T-helper 22 cell (primary cell): ENCODE results near the gene SYVN1.
A peak's percentile ranks its signal among the peaks of the same experiment; 100 is the strongest.
"Not testable (repeated sequence)": the region's sequence is repeated elsewhere in the genome, so short reads cannot be mapped to it uniquely, and the experiment has no call there.

Experiments
- DNase-seq: peaks from one replicate; pipeline ENCODE4 v3.0.0-alpha.2; 2020; ENCODE audit warnings: low read depth

The SYVN1 gene

GRCh38 chr11:65151331-65151899 lies 17.1 kb upstream of the SYVN1 start:
- DNase-seq, result no peak

DNA sequence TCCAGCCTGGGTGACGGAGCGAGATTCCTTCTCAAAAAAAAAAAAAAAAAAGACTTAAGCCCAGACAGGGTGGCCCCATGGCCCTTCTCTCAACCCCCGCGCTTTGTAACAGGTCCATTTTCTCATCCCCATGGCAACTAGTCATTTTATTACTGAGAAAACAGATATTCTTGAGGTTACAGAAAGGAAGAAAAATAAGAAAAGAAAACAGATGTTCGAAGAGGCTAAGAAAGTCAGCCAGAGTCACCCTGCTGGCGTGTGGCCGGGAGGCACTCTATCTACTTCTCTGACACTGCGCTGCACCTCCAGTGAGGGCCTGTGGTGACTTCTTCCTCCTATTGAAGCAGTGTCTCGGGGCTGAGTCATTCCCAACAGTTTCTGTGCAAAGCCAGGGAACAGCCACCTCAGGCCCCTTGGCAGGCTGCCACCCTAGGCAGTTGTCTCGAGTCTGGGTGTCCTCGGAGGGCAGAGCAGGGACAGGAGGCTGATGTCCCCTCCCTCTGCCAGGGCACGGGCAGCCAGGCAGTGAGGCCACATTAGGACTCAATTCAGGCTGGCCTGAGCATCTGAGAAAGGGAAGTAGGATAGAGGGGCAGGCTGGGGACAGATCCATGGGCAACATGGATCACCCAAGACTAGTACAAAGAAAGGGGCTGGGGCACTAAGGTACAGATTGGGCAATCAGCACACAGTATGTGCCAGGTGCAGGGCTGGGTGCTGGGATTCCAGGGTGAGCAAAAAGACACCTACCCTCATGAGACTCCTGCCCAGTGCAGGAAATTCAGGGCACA lies 16.4 kb upstream of the SYVN1 start:
- no peak for DNase-seq

- DNase-seq, result not testable (repeated sequence)
Measured at GRCh38 chr11:65150131-65150508, 15.8 kb upstream of the SYVN1 start.

GRCh38 chr11:65148657-65149056 lies 14.3 kb upstream of the SYVN1 start:
- no peak for DNase-seq

GRCh38 chr11:65147352-65148075 lies 13.2 kb upstream of the SYVN1 start:
- DNase-seq, result no peak

DNA sequence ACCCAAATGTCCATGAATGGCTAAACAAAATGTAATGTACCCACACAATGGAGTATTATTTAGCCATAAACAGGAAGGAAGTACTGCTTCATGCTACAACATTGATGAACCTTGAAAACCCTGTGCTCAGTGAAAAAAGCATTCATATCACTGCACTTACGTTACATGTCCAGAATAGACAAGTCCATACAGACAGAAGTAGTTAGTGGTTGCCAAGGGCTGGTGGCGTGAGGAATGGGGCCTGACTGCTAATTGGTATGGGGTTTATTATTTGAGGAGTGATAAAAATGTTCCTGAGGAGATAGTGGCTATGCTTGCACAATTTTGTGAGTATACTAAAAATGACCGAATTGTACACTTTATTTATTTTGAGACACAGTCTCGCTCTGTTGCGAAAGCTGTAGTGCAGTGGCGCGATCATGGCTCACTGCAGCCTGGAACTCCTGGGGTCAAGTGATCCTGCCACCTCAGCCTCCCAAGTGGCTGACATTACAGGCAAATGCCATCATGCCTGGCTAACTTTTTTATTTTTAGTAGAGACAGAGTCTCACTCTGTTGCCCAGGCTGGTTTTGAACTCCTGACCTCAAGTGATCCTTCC lies 7.7 kb upstream of the SYVN1 start:
- no peak for DNase-seq

DNA sequence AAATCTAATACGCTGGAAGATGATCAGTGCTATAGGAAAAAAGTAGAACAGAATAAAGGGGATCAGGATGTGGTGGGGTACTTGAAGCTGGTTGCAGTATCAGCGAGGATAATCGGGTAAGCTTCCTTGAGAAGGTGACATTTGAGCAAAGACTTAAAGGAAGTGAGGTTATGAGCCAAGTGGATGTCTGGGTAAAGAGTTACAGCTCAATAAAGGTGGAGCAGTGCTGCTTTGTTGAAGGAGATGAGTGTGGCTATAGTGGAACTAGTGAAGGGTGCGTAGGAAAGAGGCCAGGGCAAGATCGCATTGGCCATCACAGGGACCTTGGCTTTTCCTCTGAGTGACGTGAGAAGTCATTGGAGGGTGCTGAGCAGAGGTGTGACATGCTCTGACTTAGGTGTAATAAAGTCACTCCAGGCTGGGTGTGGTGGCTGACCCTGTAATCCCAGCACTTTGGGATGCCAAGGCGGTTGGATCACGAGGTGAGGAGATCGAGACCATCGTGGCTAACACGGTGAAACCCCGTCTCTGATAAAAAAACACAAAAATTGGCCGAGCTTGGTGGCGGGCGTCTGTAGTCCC lies 2.3 kb upstream of the SYVN1 start:
- no peak for DNase-seq

DNA sequence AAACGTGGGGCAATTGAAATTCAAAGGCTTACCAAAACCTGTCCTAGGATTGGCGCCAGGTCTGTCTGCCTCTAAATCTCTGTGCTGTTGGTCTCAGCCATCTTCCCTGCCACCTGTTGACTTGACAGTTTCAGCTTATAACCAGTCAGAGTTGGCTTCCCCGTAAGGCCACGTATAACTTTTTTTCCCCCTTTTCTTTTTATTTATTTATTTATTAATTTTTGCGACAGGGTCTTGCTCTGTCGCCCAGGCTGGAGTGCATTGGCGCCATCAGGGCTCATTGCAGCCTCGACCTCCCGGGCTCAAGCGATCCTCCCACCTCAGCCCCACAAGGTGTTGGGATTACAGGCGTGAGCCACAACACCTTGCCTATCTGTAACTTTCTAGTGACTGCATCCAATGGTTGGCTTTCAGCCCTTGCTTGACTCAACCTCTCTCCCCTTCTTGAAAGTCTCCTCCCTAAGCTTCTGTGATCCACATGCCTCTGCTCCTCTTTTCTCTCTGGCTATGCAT lies 1.4 kb upstream of the SYVN1 start:
- no peak for DNase-seq

DNA sequence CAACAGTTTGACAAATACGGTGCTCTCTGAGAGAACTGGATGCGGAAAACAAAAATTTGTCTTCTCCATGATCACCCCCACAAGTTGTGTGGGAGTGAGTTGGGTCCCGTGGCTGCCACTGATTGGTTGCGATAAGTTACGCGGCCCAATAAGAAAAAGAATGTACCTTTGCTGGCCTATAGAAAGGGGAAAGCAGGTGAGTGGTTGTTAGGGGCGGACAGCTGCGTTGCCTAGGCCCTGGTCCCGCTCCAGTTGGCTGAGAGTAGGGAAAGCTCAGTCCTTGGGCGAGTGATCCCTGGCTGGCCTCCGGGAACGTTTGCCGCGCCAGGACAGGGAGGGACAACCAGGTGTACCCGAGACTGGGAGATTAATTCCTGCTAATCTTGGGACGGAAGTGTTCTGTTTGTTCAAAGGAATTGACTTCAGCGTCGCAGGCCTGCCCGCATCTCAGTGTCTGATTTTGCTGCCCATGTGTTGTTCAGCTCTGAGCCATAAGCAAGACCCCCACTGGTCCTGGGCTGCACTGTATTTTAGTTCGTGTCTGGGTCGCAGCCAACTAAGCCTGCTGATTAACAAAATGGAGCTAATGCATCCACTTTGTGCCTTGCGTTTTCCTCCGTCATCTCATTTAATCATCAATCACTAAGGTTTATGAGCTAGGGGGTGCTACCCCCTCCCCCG lies 773 bp upstream of the SYVN1 start:
- peak; percentile 80 for DNase-seq

DNA sequence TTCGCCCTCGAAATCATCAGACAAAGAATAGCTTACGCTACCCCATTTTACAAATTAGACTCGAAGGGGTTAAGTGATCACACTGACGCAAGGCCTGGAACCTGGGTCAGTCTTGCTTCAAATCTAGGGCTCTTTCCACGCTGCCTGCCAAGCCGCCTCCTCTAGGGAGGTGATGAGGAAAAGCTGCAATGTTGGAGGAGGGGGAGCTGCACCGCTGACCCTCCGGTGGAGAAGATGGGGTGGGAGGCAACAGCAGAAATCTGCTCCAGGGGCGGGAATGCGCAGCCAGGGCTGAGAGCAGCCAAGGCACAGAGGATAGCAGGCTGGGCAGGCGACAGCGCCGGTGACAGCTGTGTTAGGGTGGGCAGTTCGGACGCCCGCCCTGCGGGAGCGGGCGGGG lies 595 bp downstream of the SYVN1 start:
- no peak for DNase-seq

GRCh38 chr11:65132988-65133700 lies 1.2 kb downstream of the SYVN1 start:
- DNase-seq, result no peak

DNA sequence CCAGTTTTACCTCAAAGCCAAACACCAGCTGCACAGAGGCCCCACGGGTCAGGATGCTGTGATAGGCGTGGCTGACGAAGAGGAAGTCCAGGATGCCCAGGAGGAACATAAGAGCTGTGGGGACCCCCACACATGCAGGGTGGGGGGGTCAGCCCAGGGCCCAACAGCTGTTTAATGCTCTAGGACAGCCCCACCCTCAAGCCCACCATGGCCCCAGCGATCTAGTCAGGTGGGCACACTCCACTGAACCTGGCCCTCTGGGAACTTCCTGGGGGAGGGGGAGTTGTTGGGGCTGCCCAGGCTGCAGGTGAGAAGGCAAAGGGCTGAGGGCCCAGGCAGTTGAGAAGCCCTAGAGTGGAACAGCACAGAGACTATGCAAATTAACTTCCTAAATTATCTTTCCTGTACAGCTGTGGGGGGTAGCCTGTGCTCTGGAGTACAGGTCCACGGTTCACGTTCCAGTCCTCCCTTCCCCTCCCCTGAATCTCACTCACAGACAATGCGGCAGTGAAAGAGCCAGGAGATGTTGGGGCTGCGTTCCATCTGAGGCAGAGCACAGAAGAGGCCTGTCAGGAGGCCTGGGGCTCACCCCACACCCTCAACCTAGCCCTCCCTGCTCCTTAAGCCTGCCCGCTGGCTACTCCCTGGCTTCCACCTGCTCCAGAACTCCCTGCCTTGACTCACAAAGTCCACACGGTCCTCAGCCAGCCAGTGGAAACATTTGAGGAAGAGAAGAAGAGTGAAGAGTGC lies 1.9 kb downstream of the SYVN1 start:
- DNase-seq, result no peak

- no peak for DNase-seq
Measured at GRCh38 chr11:65131895-65132237, 2.5 kb downstream of the SYVN1 start.

- no peak for DNase-seq
Measured at GRCh38 chr11:65131417-65131776, 2.9 kb downstream of the SYVN1 start.

DNA sequence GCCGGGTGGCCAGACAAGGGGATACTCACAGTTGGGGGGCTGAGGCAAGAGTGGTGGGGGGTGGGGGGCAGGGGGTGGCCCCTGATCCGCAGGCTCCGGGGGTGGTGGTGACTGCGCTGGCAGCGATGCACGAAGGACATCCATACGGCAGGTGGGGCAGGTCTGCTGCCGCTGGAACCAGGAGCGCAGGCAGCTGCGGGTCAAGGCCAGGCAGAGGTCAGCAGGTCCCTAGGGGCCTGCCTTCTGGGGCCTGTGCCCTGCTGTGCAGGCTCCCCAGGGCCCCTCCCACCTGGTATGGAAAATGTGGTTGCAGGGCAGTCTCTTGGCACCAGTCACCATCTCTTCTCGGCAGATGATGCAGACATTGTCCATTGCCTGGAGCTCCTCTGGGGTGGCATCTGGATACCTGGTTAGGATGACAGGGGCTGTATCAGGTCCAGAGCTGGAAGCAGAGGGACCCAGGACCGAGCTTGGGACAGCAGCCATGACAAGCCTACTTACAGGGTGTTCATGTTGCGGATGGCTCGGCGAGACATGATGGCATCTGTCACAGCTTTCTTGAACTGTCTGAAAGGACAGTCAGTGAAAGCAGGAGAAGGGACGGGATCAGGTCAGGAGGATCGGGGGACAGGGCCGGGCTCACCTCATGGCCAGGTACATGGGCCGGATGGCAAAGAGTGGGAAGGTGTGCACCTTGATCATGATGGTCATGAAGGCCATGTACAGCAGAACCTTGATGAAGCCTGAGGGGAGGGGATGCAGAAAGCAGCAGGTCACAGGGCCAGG lies 3.5 kb downstream of the SYVN1 start:
- no peak for DNase-seq

DNA sequence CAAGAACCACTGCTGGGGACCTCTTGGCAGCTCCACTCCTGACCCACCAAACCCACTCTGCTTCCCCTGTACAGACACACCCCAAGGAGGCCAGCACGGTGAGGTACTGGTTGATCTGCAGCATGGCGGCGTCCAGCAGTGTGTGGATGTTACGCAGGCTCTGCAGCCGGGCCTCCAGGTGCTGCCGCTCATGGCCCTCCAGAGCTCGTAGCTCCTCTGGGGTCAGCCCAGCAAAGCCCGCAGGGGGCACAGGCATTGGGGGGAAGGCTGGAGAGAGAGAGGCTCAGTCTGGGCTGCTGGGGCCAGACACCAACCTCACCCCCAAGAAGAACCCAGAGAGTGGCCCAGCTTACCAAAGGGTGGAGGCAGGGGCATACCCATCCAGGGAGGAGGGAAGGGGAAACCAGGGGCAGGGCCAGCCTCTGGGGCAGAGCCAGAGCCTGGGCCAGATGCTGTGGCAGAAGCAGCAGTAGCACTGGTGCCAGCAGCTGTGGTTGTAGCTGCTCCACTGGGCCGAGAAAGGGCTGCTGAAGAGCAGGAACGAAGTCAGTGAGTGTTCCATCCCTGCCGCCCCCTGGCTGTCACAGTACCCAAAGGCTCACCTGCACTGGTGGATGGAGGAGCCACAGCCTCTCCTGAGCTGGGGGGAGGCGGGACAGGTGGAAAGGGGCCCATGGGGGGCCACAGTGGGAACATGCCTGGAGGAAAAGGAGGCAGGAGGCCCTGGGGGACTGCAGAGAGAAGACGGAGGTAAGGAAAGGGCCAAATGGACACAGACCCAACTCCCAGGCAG lies 4.5 kb downstream of the SYVN1 start:
- no peak for DNase-seq

DNA sequence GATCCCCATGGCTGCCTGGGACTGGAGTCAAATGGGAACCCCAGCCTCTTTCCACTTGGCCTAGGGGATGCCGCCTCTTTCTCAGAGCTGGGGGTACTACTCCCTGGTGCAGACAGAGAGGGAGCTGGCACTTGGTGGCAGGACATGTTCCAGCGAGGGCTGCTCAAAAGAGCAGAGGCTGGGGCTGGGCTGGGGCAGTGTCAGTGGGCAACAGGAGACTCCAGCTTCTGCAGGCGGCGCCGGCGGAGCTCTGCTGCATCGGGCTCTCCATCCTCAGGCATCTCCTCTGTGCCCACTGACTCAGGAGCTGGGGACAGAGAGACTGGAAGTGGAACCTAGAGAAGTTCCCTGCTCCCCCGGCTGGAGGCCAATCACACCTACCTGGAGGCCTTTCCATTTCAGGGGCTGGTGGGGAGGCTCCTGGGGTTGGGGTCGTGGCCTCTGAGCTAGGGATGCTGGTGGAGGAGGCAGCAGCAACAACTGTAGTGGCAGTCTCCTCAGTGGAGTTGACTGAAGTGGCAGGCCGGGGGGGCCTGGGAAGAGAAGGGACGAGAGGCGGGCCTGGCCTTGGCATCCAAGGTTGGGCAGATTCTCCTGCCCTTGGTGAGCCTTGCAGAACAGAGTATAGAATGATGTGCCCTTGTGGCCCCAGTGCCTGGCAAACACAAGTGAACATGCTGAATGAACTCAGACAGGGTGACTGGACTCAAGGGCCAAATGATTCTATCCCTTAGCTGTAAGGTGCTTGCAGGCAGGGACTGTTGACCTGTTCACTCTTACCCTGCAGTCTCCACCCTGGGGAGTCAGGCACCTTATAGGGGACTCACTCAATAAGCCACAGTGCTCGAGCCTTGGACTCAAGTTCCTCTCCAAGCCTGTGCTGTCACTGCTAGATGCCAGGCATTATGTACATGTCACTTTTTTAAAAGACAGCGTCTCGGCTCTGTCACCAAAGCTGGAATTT lies 5.9 kb downstream of the SYVN1 start:
- DNase-seq, result no peak
